Rectal smooth muscle tissue (tissue), 1 donor: ENCODE data around the gene ZNF281.
"Not testable (repeated sequence)": the region's sequence is repeated elsewhere in the genome, so short reads cannot be mapped to it uniquely, and the experiment has no call there.

Source experiments
- H3K27ac ChIP-seq: one replicate; pipeline ENCODE4 v1.7.0; 2013; ENCODE audit warnings: low read depth, low read length, inconsistent platforms
- H3K27me3 ChIP-seq: one replicate; pipeline ENCODE4 v1.7.0; 2013; ENCODE audit warnings: low read length; ENCODE audit not compliant: control insufficient read depth, insufficient read depth
- H3K36me3 ChIP-seq: one replicate; pipeline ENCODE4 v1.7.0; 2013; ENCODE audit warnings: low read length; ENCODE audit not compliant: control insufficient read depth, insufficient read depth
- H3K4me1 ChIP-seq: one replicate; pipeline ENCODE4 v1.7.0; 2013; ENCODE audit warnings: low read length; ENCODE audit not compliant: control insufficient read depth, insufficient read depth
- H3K4me3 ChIP-seq: one replicate; pipeline ENCODE4 v1.7.0; 2013; ENCODE audit warnings: low read length
- H3K9ac ChIP-seq: one replicate; pipeline ENCODE4 v1.7.0; 2013; ENCODE audit warnings: low read length

Gene ZNF281

DNA sequence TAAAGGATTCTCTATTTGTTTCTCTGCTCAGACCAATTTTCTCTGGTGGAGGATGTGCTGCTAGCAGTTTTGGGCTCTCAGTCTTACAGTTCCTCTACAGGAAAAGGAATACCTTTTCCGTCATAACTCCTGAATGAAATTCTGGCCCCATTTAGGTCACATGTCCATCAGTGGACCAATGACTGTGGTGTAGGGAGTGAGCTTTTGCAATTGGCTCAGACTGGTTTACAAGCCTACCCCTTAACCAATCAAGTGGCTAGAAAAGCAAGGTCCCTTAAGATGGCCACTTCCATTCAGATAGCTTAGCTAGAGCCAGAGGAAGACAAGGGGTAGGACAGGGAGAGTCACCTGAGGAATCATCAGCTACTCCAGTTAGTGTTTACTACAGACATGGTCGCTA is 16.4 kb upstream of the ZNF281 start:
- H3K4me1 ChIP-seq: no peaks in the 10 kb centered on the region
- H3K27ac ChIP-seq: no peak overlapping the region
- H3K36me3 ChIP-seq: no peaks in the 10 kb centered on the region
- no peak overlapping the region for H3K9ac ChIP-seq
- no peaks in the 10 kb centered on the region for H3K27me3 ChIP-seq
- no peak overlapping the region for H3K4me3 ChIP-seq

DNA sequence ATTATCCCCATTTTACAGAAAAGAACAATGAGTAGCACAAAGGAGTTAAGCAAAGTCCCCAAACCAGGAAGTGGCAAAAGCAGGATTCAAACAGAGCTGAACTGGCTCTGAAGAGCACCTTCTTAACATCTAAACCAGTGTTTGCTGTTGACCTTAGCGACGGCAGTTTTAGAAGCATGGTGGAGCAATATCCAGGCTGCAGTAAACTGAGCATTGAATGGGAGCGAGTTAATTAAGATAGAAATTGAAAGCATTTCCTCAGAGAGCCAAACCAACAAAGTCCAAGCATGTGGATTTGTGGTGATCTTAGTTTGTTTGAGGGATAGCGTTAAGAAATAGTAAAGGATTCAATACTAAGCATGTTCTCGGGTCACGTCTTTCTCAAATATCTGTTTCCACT is 13.4 kb upstream of the ZNF281 start:
- H3K27me3 ChIP-seq: no peaks in the 10 kb centered on the region
- no peak overlapping the region for H3K9ac ChIP-seq
- H3K4me1 ChIP-seq: no peaks in the 10 kb centered on the region
- H3K36me3 ChIP-seq: no peaks in the 10 kb centered on the region
- no peak overlapping the region for H3K27ac ChIP-seq
- H3K4me3 ChIP-seq: no peak overlapping the region

DNA sequence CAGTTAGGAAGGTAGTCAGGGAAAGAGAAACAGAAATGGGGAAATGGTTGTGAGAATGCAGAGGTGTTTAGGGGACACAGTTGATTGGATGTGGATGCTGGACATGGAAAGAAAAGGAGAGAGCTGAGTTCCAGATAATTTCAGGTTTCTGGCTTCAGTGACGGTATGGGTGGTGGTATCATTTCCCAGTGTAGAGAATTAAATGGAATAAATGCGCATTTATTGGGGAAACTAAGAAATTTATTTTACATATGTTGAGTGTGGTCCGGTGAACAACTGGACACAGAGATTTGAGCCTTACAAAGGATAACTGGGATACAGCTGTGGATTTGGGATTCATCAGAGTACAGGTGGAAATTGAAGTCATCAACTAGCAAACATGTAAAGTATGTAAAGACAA is 12.4 kb upstream of the ZNF281 start:
- Histone ChIP-seq H3K4me3 (no peak overlapping the region), H3K36me3 (no peaks in the 10 kb centered on the region), H3K9ac (no peak overlapping the region), H3K4me1 (no peaks in the 10 kb centered on the region), H3K27ac (no peak overlapping the region), H3K27me3 (no peaks in the 10 kb centered on the region)

DNA sequence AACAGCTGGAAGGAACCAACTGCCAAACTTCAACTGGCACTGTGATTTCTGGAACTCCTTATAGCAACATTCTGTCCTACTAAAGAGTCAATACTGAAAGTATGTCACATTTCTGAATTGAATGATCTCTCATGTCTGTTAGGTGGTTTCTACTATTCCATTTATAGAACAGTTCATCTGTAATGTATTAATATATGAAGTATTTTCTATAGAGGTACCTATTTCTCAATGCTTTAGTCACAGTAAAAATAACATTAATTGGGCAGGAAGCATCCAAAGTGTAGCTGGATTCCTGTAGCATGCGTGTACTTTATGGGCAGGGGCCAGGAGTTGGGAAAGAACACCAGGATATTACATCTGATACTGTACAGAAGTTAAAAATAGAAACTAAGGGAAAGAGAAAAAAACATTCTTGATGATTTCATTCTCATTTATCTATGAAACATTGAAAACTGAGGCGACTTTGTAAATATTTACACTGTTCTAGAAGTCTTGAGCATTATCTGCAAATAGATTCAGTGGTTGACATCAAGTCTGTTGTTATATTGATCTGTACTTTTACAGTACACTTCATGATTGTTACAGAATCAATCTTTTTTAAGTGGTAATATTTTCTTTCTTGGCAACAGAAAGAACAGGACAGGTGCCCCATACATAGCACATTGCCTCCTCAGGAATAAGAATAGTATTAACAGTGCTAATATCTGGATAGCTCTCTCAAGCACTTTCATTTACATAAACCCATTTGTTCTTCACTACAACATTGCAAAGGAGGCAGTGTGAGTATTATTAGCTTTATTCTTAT is 6.2 kb upstream of the ZNF281 start:
- Histone ChIP-seq H3K27ac (peak overlapping the region; percentile 51), H3K4me3 (no peak overlapping the region), H3K27me3 (no peaks in the 10 kb centered on the region), H3K36me3 (no peaks in the 10 kb centered on the region), H3K4me1 (peaks cover 4% of the 10 kb centered on the region), H3K9ac (no peak overlapping the region)

DNA sequence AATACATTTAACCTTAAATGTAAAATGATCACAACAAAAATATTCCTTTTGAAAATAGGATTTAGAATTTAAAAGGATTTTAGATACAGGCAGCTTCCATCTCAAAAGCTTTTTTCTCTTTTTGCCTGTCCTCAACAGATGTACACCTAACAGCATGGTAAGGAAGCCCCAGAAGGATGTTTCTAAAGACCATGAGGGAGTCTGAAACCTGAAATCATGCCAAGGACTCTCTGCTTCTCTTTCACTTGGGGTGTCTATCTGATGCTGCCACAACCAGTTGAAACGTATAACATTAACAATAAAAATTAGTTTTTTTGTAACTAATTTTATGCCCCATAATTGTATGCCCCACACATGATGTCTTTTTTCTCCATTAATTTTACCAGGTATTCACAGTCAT is 5.4 kb upstream of the ZNF281 start:
- Histone ChIP-seq H3K36me3 (no peaks in the 10 kb centered on the region), H3K27ac (no peak overlapping the region), H3K4me1 (peaks cover 4% of the 10 kb centered on the region), H3K4me3 (no peak overlapping the region), H3K27me3 (no peaks in the 10 kb centered on the region), H3K9ac (no peak overlapping the region)

DNA sequence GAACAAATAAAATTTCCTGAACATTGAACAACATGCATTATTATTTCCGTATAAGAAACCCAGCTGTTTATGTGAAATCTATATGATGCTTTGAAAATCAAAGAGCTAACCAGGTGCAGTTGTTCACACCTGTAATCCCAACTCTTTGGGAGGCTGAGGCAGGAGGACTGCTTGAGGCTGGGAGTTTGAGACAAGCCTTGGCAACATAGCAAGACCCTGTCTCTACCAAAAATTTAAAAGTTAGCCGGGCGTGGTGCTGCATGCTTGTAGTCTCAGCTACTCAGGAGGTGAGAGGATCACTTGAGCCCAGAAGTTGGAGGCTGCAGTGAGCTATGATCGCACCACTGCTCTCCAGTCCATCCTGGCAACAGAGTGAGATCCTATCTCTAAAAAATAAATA is 4.8 kb upstream of the ZNF281 start:
- Histone ChIP-seq H3K27ac (no peak overlapping the region), H3K36me3 (no peaks in the 10 kb centered on the region), H3K4me1 (peaks cover 4% of the 10 kb centered on the region), H3K9ac (no peak overlapping the region), H3K27me3 (no peaks in the 10 kb centered on the region), H3K4me3 (no peak overlapping the region)

DNA sequence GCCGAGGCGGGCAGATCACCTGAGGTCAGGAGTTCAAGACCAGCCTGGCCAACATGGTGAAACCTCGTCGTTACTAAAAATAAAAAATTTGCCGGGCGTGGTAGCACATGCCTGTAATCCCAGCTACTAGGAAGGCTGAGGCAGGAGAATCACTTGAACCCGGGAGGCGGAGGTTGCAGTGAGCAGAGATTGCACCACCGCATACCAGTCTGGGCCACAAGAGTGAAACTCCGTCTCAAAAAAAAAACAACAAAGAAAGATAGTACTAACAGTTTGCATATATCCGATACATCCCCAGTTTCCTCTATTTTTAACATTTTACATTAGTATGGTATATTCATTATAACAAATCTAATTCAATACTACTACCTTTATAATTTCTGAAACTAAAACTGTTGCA is 3.9 kb upstream of the ZNF281 start:
- H3K36me3 ChIP-seq, H3K27me3 ChIP-seq, H3K4me3 ChIP-seq, H3K27ac ChIP-seq, H3K9ac ChIP-seq, H3K4me1 ChIP-seq: not testable (repeated sequence)

DNA sequence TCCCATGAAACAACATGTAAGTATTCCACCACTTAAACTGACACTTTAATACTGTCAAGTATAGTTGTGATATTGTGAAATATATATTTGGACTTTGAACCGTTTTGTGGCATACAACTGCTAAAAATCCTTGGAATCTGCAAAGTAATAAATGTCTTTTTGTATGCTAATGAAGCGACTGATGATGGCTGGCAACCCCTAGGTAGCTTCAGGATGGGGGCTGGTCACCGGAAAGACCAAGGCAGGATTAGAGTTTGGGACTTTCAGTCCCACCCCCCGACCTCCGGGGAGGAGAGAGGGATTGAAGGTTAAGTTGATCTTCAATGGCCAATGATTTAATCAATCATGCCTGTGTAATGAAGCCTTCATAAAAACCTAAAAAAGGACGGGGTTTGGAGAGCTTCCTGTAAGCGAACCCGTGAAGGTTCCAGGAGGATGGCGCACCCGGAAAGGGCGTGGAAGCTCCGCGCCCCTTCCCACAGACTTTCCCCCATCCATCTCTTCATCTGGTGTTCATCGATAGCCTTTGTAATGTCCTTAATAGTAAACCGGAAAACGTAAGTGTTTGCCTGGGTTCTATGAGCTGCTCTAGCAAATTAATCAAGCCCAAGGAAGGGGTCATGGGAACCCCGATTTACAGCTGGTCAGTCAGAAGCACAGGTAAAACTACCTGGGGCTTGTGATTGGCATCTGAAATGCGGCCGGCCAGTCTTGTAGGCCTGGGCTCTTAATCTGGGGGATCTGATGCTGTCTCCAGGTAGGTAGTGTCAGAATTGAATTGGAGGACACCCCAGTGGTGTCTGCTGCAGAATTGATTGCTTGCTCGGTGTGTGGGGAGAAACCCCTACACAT is 1.8 kb upstream of the ZNF281 start:
- no peaks in the 10 kb centered on the region for H3K27me3 ChIP-seq
- no peak overlapping the region for H3K9ac ChIP-seq
- peaks cover 24% of the 10 kb centered on the region for H3K4me1 ChIP-seq
- no peak overlapping the region for H3K27ac ChIP-seq
- no peaks in the 10 kb centered on the region for H3K36me3 ChIP-seq
- no peak overlapping the region for H3K4me3 ChIP-seq

DNA sequence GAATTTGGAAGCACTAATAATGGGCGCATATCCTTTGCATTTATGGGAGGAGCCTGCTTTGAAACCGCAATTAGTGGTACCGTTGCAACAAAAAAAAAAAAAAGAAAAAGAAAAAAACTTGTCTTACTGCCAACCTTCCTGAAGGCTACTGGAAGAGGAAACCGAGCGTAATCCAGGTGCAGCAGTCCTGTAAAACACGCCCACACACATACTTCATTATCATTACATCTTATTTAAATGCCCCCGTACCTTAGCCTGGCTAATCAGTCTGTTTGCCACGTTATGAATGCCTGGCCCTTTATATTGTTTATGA is 686 bp upstream of the ZNF281 start:
- Histone ChIP-seq H3K4me1 (peaks cover 20% of the 10 kb centered on the region), H3K9ac (no peak overlapping the region), H3K4me3 (peak overlapping the region; percentile 89)

DNA sequence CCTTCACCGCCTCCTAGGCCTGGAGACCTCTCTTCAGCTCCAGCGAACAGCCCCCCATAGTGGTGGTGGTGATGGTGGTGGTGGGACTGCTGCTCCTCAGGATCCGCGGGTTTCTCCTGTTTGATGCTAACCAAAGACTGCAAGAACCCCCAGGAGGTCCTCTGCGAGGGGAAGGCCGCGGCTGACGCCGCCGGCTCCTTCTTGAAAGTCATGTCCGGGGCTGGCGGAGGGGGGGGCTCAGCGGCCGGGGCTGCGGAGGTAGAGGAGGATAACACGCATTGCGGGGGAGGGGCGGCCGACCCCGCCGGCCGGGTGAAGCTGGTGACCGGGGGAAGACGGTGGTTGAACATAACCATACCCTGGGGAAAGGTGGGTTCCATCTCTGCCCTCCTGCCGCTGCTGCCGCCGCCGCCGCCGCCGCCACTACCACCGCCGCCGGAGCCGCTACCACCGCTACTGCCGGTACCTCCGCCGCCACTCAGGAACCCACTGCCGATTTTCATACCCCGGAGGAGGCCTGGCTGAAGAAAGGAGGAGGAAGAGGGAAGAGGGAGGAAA is 554 bp downstream of the ZNF281 start:
- Histone ChIP-seq H3K36me3 (no peaks in the 10 kb centered on the region), H3K27me3 (no peaks in the 10 kb centered on the region), H3K4me1 (peaks cover 20% of the 10 kb centered on the region), H3K9ac (peak overlapping the region; percentile 51), H3K4me3 (peak overlapping the region; percentile 89), H3K27ac (peak overlapping the region; percentile 76)

More for the DNA sequence above, 686 bp upstream of the ZNF281 start:
- no peak overlapping the region for H3K27ac ChIP-seq
- H3K36me3 ChIP-seq: no peaks in the 10 kb centered on the region
- no peaks in the 10 kb centered on the region for H3K27me3 ChIP-seq

DNA sequence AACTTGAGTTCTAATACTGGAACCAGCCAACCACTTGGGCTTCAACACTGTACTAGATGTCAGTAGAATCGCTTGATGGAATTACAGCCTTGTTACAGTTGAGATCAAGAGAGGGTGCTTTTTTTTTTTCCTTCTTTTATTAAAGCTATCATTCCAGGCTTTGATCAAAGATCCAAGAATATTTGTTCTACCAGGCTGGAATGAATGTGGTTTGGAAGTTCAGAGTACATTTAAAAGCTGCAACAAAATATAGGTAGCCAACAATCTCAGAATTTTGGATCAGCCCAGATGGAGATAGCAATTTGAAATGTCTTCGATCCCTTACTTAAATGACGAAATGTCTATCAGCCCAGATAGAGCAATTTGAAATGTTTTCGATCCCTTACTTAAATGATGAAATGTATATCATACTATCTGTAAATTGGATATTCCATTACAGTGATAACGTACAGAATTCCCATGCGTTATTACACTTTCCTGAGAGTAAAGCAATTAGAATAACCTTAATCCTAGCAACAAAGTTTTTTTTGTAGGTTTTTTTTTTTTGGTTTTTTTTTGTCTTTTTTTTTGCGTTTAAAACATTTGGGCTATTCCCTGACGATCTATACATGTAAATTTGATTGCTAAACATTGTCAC is 3.6 kb downstream of the ZNF281 start:
- no peak overlapping the region for H3K27ac ChIP-seq
- H3K4me1 ChIP-seq: peaks cover 20% of the 10 kb centered on the region
- no peaks in the 10 kb centered on the region for H3K27me3 ChIP-seq
- no peak overlapping the region for H3K9ac ChIP-seq
- H3K36me3 ChIP-seq: no peaks in the 10 kb centered on the region
- H3K4me3 ChIP-seq: no peak overlapping the region

DNA sequence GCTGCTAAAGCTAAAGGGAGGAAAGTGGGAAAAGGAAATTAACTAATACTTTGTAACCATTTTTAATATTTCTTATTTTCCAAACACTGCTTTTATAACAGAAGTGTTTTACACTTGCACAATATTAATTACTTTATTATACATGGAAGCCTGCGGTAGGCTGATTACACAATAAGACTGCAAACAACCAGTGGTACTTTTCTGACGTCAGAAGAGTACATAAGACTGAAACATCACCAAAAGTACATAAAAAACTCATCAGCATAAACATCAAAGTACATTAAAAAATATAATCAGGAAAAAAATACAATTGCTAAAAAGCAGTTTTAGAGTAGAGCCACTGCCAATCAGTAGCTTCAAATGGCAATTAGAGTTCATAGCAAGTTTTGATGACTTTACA is 4.6 kb downstream of the ZNF281 start:
- Histone ChIP-seq H3K27ac (no peak overlapping the region), H3K36me3 (no peaks in the 10 kb centered on the region), H3K27me3 (no peaks in the 10 kb centered on the region), H3K4me3 (peak overlapping the region; percentile 19), H3K9ac (no peak overlapping the region), H3K4me1 (peaks cover 20% of the 10 kb centered on the region)
